Transverse colon (tissue), 4 donors: ENCODE data around the gene CEP63. TPM values are rescaled to one million over a fixed set of nuclear protein-coding genes. Genes with fewer than 3 reads are reported as not detected.
"Not testable (repeated sequence)": the region's sequence is repeated elsewhere in the genome, so short reads cannot be mapped to it uniquely, and the experiment has no call there.

Source experiments
- DNase-seq: peaks from one replicate; pipeline ENCODE4 v3.0.0-alpha.2; 2019
- H3K27ac ChIP-seq, 4 donors: fragments of 200-600 bp; sonication (generic); 2 replicates each; pipeline ENCODE4 v1.5.1; 2016 to 2018; ENCODE audit warnings: inconsistent platforms in 4 of 4
- H3K27me3 ChIP-seq: fragments of 200-600 bp; sonication (generic); 2 replicates; pipeline ENCODE4 v1.5.1; 2017; ENCODE audit warnings: inconsistent platforms
- H3K36me3 ChIP-seq, 4 donors: fragments of 200-600 bp; sonication (generic); 2 replicates each; pipeline ENCODE4 v1.5.1; 2017 to 2019; ENCODE audit warnings: inconsistent platforms in 4 of 4
- H3K4me1 ChIP-seq, 4 donors: fragments of 200-600 bp; sonication (generic); 2 replicates each; pipeline ENCODE4 v1.5.1; 2017 to 2020; ENCODE audit warnings: inconsistent platforms in 4 of 4
- H3K4me3 ChIP-seq, 4 donors: fragments of 200-600 bp; sonication (generic); 1 replicate in 1 of 4; 2 replicates in 3 of 4; pipeline versions ENCODE4 v1.5.1 to v1.6.1; 2017 to 2019; ENCODE audit warnings: inconsistent platforms in 4 of 4
- H3K9me3 ChIP-seq, 2 donors: fragments of 200-600 bp; sonication (generic); 2 replicates each; pipeline ENCODE4 v1.5.1; 2017 to 2019; ENCODE audit warnings: inconsistent platforms in 2 of 2
- EP300 ChIP-seq: sonication (generic); formaldehyde crosslinking; IDR thresholded peaks from one replicate; pipeline ENCODE4 v1.6.1; 2017; ENCODE audit warnings: antibody characterized with exemption, low read depth
- POLR2A ChIP-seq: fragments of 450-650 bp; IDR thresholded peaks from one replicate; pipeline ENCODE4 v1.6.1; 2016; ENCODE audit warnings: antibody characterized with exemption, mild to moderate bottlenecking, moderate library complexity
- POLR2AphosphoS5 ChIP-seq, 3 donors: sonication (generic); formaldehyde crosslinking; IDR thresholded peaks; one replicate each; pipeline ENCODE4 v1.6.1; 2016; ENCODE audit warnings: antibody characterized with exemption in 3 of 3
- WGBS, 2 donors: methylation state at CpG; one replicate each; pipeline ENCODE4 v1.1.5; 2018; ENCODE audit warnings: low coverage in 1 of 2; 5-methylcytosine and 5-hydroxymethylcytosine counted together
- in situ Hi-C, 4 donors: fragments of 200-750 bp; cut with MboI; loops; one replicate each; pipeline versions ENCODE4 v1.15.0 to v1.15.1; 2017; ENCODE audit warnings: low sequenced_read_pairs in 3 of 4, low pct_ligation_motif_present in 1 of 4, low pct_unique_long_range_greater_than_20kb in 1 of 4
- intact Hi-C: fragments of 100-400 bp; cut with DNase I; formaldehyde crosslinking; loops from one replicate; pipeline ENCODE4 v1.15.1; 2023; ENCODE audit warnings: low total_unique reads
- total RNA-seq, 4 donors: library from RNA; depleted of rRNA; stranded (reverse); fragments of >200 nt; gene quantifications; one replicate each; pipeline ENCODE4 v1.1.0, GENCODE V29; 2016
- TF ChIP-seq, protein P1 (sequence below), 5 experiments: fragments of 200-600 bp in 3 of 5; fragments of 450-650 bp in 2 of 5; sonication (generic) in 3 of 5; IDR thresholded peaks; 1 replicate in 2 of 5; 2 replicates in 3 of 5; pipeline ENCODE4 v1.5.1; 2016 to 2017; ENCODE audit warnings: antibody characterized with exemption in 5 of 5, inconsistent platforms in 3 of 5, mild to moderate bottlenecking in 2 of 5, moderate library complexity in 1 of 5

Gene CEP63
- total RNA-seq, 4 donors from 2014 or later: 12.1 to 29.2 (median 16.9) TPM

DNA sequence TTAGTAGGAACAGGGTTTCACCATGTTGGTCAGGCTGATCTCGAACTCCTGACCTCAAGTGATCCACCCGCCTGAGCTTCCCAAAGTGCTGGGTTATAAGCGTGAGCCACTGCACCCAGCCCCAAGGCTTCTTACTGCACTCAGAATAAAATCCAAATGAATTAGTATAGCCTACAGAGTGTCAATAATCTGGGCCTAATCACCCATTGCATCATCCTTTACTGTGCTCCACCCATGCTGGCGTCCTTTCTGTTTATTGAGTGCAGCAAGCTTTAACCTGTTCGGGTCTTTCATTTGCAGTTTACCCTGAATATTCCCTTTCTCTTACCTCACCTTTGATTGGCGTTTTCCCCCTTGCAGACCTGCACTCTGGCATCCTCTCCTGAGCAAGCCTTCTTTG is 77.7 kb downstream of the CEP63 start:
- in situ Hi-C loops (no loop called here), intact Hi-C loops (no loop called here)
- Histone ChIP-seq H3K4me1 (no peaks in the 10 kb centered on the region), H3K27me3 (no peaks in the 10 kb centered on the region), H3K4me3 (no peak overlapping the region), H3K9me3 (no peaks in the 10 kb centered on the region), H3K27ac (no peak overlapping the region), H3K36me3 (peaks cover 0 to 8% (median 0%) of the 10 kb centered on the region in 4 donors)
- no peak for DNase-seq
- TF ChIP-seq POLR2AphosphoS5 (IDR thresholded peaks at IDR 0.05) (no peak), POLR2A (no peak), EP300 (no peak)
- TF ChIP-seq, protein P1, sequence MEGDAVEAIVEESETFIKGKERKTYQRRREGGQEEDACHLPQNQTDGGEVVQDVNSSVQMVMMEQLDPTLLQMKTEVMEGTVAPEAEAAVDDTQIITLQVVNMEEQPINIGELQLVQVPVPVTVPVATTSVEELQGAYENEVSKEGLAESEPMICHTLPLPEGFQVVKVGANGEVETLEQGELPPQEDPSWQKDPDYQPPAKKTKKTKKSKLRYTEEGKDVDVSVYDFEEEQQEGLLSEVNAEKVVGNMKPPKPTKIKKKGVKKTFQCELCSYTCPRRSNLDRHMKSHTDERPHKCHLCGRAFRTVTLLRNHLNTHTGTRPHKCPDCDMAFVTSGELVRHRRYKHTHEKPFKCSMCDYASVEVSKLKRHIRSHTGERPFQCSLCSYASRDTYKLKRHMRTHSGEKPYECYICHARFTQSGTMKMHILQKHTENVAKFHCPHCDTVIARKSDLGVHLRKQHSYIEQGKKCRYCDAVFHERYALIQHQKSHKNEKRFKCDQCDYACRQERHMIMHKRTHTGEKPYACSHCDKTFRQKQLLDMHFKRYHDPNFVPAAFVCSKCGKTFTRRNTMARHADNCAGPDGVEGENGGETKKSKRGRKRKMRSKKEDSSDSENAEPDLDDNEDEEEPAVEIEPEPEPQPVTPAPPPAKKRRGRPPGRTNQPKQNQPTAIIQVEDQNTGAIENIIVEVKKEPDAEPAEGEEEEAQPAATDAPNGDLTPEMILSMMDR (IDR thresholded peaks at IDR 0.05): no peak
- WGBS, 2 donors: 63 to 83% methylated on average over 2 to 6 of the region's 6 CpGs

DNA sequence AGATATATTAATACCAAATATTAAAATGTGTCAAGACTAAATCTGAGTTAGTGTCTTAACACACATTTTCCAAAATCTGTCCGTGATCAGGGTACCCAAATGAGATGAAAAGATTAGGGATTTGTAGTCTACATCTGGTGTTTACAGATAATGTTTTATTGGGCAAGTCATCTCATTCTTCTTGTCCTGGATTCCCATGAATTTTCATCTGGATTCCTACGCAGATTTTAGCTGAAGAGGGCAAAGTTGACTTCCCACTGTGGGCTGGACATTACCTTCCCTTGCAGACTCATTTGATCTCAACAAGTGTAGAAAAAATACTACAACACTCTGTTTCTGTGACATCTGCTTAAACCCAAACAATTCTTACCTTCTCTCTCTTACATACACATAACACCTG is 79.1 kb downstream of the CEP63 start:
- peaks cover 0 to 8% (median 0%) of the 10 kb centered on the region in 4 donors for H3K36me3 ChIP-seq
- TF ChIP-seq EP300 (no peak), POLR2A (no peak), POLR2AphosphoS5 (IDR thresholded peaks at IDR 0.05) (no peak)
- TF ChIP-seq, protein P1 (IDR thresholded peaks at IDR 0.05): no peak
- 86 to 94% methylated on average over 2 of the region's 2 CpGs for WGBS, 2 donors
- intact Hi-C loops: no loop called here
- in situ Hi-C loops: no loop called here
- no peaks in the 10 kb centered on the region for H3K9me3 ChIP-seq
- no peak for DNase-seq
- H3K27me3 ChIP-seq: no peaks in the 10 kb centered on the region
- H3K4me3 ChIP-seq: no peak overlapping the region
- no peak overlapping the region for H3K27ac ChIP-seq
- no peaks in the 10 kb centered on the region for H3K4me1 ChIP-seq

DNA sequence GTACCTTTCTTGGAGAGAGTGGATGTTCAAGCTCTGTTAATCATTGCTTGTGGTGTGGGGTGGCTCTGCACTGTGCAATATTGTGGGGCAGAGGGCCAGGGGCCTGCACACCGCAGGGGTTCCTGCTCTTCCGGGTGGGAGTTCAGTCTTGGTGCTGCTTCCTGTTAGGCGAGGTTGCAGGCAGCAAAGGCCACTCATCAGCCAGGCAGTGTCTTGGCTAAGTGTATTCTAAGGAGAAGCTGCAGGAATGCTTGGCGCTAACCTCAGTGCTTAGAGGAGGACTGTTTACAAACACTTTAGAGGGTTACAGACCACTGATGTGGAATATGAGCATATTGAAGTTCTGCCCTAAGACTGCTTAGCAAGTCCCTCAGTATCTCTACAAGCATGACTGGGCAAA is 81.7 kb downstream of the CEP63 start:
- TF ChIP-seq POLR2A (no peak), EP300 (no peak), POLR2AphosphoS5 (IDR thresholded peaks at IDR 0.05) (no peak)
- TF ChIP-seq, protein P1 (IDR thresholded peaks at IDR 0.05): no peak
- Histone ChIP-seq H3K27me3 (no peaks in the 10 kb centered on the region), H3K9me3 (no peaks in the 10 kb centered on the region), H3K4me3 (no peak overlapping the region), H3K27ac (no peak overlapping the region), H3K36me3 (no peaks in the 10 kb centered on the region), H3K4me1 (no peaks in the 10 kb centered on the region)
- in situ Hi-C loops: no loop called here
- WGBS, 2 donors: 50% methylated on average over 4 of the region's 4 CpGs; no CpG with 5 or more reads in 1 of the 2 donors
- intact Hi-C loops: no loop called here
- no peak for DNase-seq

DNA sequence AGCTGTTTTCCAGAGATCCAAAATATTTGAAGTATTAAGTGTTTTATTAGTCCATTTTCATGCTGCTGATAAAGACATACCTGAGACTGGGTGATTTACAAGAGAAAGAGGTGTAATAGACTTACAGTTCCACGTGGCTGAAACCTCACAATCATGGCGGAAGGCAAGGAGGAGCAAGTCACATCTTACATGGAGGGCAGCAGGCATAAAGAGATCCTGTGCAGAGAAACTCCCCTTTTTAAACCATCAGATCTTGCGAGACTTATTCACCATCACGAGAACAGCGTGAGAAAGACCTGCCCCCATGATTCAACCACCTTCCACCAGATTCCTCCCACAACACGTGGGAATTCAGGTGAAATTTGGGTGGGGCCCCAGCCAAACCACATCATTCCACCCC is 82.9 kb downstream of the CEP63 start:
- WGBS, 2 donors: 0 to 91% methylated on average over 1 to 6 of the region's 6 CpGs
- Histone ChIP-seq H3K9me3 (no peaks in the 10 kb centered on the region), H3K4me1 (no peaks in the 10 kb centered on the region), H3K36me3 (no peaks in the 10 kb centered on the region), H3K27me3 (no peaks in the 10 kb centered on the region), H3K4me3 (no peak overlapping the region), H3K27ac (no peak overlapping the region)
- TF ChIP-seq EP300 (no peak), POLR2A (no peak), POLR2AphosphoS5 (IDR thresholded peaks at IDR 0.05) (no peak)
- TF ChIP-seq, protein P1 (IDR thresholded peaks at IDR 0.05): no peak
- in situ Hi-C loops (no loop called here), intact Hi-C loops (no loop called here)
- DNase-seq: no peak

DNA sequence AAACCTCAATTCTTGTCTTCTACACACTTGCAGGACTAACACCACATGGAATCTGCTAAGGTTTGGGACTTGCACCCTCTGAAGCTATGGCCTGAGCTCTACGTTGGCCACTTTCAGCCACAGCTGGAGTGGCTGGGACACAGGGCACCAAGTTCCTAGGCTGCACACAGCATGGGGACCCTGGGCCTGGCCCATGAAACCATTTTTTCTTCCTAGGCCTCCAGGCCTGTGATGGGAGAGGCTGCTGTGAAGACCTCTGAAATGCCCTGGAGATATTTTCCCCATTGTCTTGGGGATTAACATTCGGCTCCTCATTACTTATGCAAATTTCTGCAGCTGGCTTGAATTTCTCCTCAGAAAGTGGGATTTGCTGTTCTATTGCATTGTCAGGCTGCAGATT is 84.0 kb downstream of the CEP63 start:
- in situ Hi-C loops, H3K27me3 ChIP-seq, H3K4me3 ChIP-seq, H3K27ac ChIP-seq, H3K36me3 ChIP-seq, intact Hi-C loops, DNase-seq, H3K4me1 ChIP-seq, H3K9me3 ChIP-seq: not testable (repeated sequence)
- WGBS, 2 donors: 94 to 100% methylated on average over 1 to 2 of the region's 2 CpGs
